OCI-LY7 (cell line): ENCODE measurements around the gene DDR1. TPM values are rescaled to one million over a fixed set of nuclear protein-coding genes. Genes with fewer than 3 reads are reported as not detected.

Experiments
- BruUV-seq: library from RNA; stranded (reverse); fragments of 400-500 nt; replicated peaks from 2 replicates; lab custom pipeline; 2021; lab: Mats Ljungman, UMichigan
- CTCF ChIA-PET: fragments of 300-600 bp; sonication (Branson Sonifier 250); formaldehyde crosslinking; loops from one replicate; lab custom pipeline; 2022; ENCODE audit warnings: antibody characterized with exemption; ENCODE audit not compliant: unreplicated experiment; lab: Charles Lee
- POLR2A ChIA-PET: fragments of 300-600 bp; sonication (Branson Sonifier 250); formaldehyde crosslinking; loops from one replicate; lab custom pipeline; 2022; ENCODE audit warnings: antibody characterized with exemption; lab: Charles Lee
- DNase-seq: peaks from one replicate; pipeline ENCODE4 v3.0.0-alpha.2; 2015; ENCODE audit warnings: low spot score
- H2AFZ ChIP-seq: fragments of 200-600 bp; sonication (generic), shearing (Covaris generic); 2 replicates; pipeline ENCODE4 v1.6.1; 2014; ENCODE audit warnings: mild to moderate bottlenecking, antibody characterized with exemption, low read length, moderate library complexity
- H3K27ac ChIP-seq: fragments of 200-600 bp; sonication (generic); 2 replicates; pipeline ENCODE4 v1.5.1; 2014; ENCODE audit warnings: mixed run types, low read depth, mild to moderate bottlenecking, moderate library complexity, low read length, inconsistent platforms; ENCODE audit not compliant: poor library complexity, severe bottlenecking
- H3K36me3 ChIP-seq: fragments of 200-600 bp; sonication (generic); 2 replicates; pipeline ENCODE4 v1.6.1; 2014; ENCODE audit warnings: mild to moderate bottlenecking, antibody characterized with exemption, low read length, moderate library complexity, mixed read lengths; ENCODE audit not compliant: insufficient read depth
- H3K4me1 ChIP-seq: fragments of 200-600 bp; sonication (generic); 2 replicates; pipeline ENCODE4 v1.5.1; 2014; ENCODE audit warnings: mild to moderate bottlenecking, low read length; ENCODE audit not compliant: insufficient read depth, poor library complexity, severe bottlenecking
- H3K4me2 ChIP-seq: fragments of 200-600 bp; sonication (generic); 2 replicates; pipeline ENCODE4 v1.6.1; 2014; ENCODE audit warnings: mild to moderate bottlenecking, low read length
- H3K4me3 ChIP-seq: fragments of 200-600 bp; sonication (generic); 2 replicates; pipeline ENCODE4 v1.5.1; 2014; ENCODE audit warnings: mild to moderate bottlenecking, low read depth, low read length; ENCODE audit not compliant: poor library complexity, severe bottlenecking
- H3K79me2 ChIP-seq: fragments of 200-600 bp; sonication (generic); 2 replicates; pipeline ENCODE4 v1.6.1; 2016; ENCODE audit warnings: low read depth, mild to moderate bottlenecking, low read length, moderate library complexity, mixed read lengths; ENCODE audit not compliant: insufficient read depth
- H3K9me2 ChIP-seq: fragments of 200-600 bp; sonication (generic); 2 replicates; pipeline ENCODE4 v1.6.1; 2016; ENCODE audit warnings: mild to moderate bottlenecking, low read length, mixed read lengths; ENCODE audit not compliant: insufficient read depth
- H3K9me3 ChIP-seq: fragments of 200-600 bp; sonication (generic); 2 replicates; pipeline ENCODE4 v1.6.1; 2014; ENCODE audit warnings: mild to moderate bottlenecking, mixed run types, low read length, mixed read lengths
- H4K20me1 ChIP-seq: fragments of 200-600 bp; sonication (generic); 2 replicates; pipeline ENCODE4 v1.6.1; 2014; ENCODE audit warnings: mild to moderate bottlenecking, antibody characterized with exemption, low read length, moderate library complexity, mixed read lengths; ENCODE audit not compliant: insufficient read depth
- EZH2phosphoT487 ChIP-seq: fragments of 200-600 bp; sonication (generic); IDR thresholded peaks from 2 replicates; pipeline ENCODE4 v1.6.1; 2018; ENCODE audit warnings: low read depth, borderline replicate concordance, mild to moderate bottlenecking, mixed run types, antibody characterized with exemption, low read length, moderate library complexity, mixed read lengths
- intact Hi-C: fragments of 100-400 bp; cut with micrococcal nuclease; formaldehyde crosslinking; loops from one replicate; pipeline ENCODE4 v1.10.0; 2022; ENCODE audit not compliant: unreplicated experiment
- total RNA-seq, 2 experiments: library from RNA; depleted of rRNA in 1 of 2; stranded (reverse); fragments of >200 nt in 1 of 2; shearing (Covaris generic) in 1 of 2; gene quantifications; 2 replicates each; pipeline ENCODE4 v1.2.3, GENCODE V29; 2014 to 2022
- TF ChIP-seq, protein P1 (sequence below): fragments of 200-600 bp; sonication (generic); conservative IDR thresholded peaks from 2 replicates; pipeline ENCODE4 v1.5.1; 2014; ENCODE audit warnings: mild to moderate bottlenecking, antibody characterized with exemption, low read length, moderate library complexity, mixed read lengths

DDR1 gene
- total RNA-seq, 2 experiments from 2014 or later, result 14.0 to 30.3 TPM

DNA sequence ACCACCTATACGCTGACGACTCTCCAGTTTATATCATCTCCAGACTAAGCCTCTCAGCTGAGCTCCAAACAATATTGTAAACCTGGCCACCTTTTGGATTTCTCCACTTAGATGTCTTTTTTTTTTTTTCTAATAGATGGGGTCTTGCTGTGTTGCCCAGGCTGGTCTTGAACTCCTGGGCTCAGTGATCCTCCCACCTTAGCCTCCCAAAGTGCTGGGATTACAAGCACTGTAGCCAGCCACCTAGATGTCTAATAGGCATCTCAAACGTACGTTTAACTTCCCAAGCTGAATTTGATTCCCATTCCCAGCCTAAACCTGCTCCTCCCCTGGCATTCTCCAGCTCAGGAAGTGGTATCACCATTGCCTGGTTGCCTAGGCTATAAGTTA, 5.2 kb downstream of the DDR1 start:
- no peaks in the 10 kb centered on the region for H3K9me2 ChIP-seq
- H3K27ac ChIP-seq, result no peak overlapping the region
- H3K4me1 ChIP-seq, result peaks cover 28% of the 10 kb centered on the region
- CTCF ChIA-PET, result interaction anchor here (0.7 kb wide), 1 partner anchor 25 kb away, joined by 3 read pairs; the partner anchor contains the start of gene VARS2
- no peak overlapping the region for H2AFZ ChIP-seq
- H3K4me3 ChIP-seq, result no peak overlapping the region
- 0 out of 2 replicates have a peak, but pooled peaks cover 3% of the 10 kb centered on the region for H3K36me3 ChIP-seq
- POLR2A ChIA-PET, result interaction anchor here (1.1 kb wide), 1 partner anchor 11 kb away, joined by 3 read pairs; no protein-coding TSS in a partner anchor
- intact Hi-C loops, result loop anchor here (10.0 kb wide), 1 partner anchor 215 kb away; the partner anchor contains the start of gene DHX16
- H3K79me2 ChIP-seq, result no peaks in the 10 kb centered on the region
- no TSS peak for BruUV-seq
- no peak overlapping the region for H3K4me2 ChIP-seq
- no peak for DNase-seq
- H3K9me3 ChIP-seq, result no peaks in the 10 kb centered on the region
- no peaks in the 10 kb centered on the region for H4K20me1 ChIP-seq
- TF ChIP-seq, protein P1, sequence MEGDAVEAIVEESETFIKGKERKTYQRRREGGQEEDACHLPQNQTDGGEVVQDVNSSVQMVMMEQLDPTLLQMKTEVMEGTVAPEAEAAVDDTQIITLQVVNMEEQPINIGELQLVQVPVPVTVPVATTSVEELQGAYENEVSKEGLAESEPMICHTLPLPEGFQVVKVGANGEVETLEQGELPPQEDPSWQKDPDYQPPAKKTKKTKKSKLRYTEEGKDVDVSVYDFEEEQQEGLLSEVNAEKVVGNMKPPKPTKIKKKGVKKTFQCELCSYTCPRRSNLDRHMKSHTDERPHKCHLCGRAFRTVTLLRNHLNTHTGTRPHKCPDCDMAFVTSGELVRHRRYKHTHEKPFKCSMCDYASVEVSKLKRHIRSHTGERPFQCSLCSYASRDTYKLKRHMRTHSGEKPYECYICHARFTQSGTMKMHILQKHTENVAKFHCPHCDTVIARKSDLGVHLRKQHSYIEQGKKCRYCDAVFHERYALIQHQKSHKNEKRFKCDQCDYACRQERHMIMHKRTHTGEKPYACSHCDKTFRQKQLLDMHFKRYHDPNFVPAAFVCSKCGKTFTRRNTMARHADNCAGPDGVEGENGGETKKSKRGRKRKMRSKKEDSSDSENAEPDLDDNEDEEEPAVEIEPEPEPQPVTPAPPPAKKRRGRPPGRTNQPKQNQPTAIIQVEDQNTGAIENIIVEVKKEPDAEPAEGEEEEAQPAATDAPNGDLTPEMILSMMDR, result no peak
- no peak for TF ChIP-seq EZH2phosphoT487

GRCh38 chr6:30889921-30890645, 5.8 kb downstream of the DDR1 start:
- TF ChIP-seq, protein P1, result no peak
- no peak for TF ChIP-seq EZH2phosphoT487
- H4K20me1 ChIP-seq, result no peaks in the 10 kb centered on the region
- H3K36me3 ChIP-seq, result 0 out of 2 replicates have a peak, but pooled peaks cover 3% of the 10 kb centered on the region
- ChIA-PET POLR2A (no interaction called here), CTCF (no interaction called here)
- peaks cover 25% of the 10 kb centered on the region for H3K4me1 ChIP-seq
- DNase-seq, result no peak
- H3K79me2 ChIP-seq, result no peaks in the 10 kb centered on the region
- H2AFZ ChIP-seq, result no peak overlapping the region
- intact Hi-C loops, result loop anchor here (10.0 kb wide), 1 partner anchor 215 kb away; the partner anchor contains the start of gene DHX16
- H3K4me3 ChIP-seq, result no peak overlapping the region
- H3K27ac ChIP-seq, result no peak overlapping the region
- H3K9me3 ChIP-seq, result no peaks in the 10 kb centered on the region
- H3K9me2 ChIP-seq, result no peaks in the 10 kb centered on the region
- no TSS peak for BruUV-seq
- H3K4me2 ChIP-seq, result no peak overlapping the region
